K562 (cell line): ENCODE results near the gene SERGEF. TPM values are rescaled to one million over a fixed set of nuclear protein-coding genes. Genes with fewer than 3 reads are reported as not detected.

ENCODE experiments used
- ATAC-seq: fragments of 200-7000 bp; cut with Tn5 transposase; 3 replicates; pipeline ENCODE4 v1.9.1; 2020; ENCODE audit warnings: moderate library complexity
- BruUV-seq: library from RNA; stranded (reverse); fragments of 400-500 nt; replicated peaks from 2 replicates; lab custom pipeline; 2021; lab: Mats Ljungman, UMichigan
- CTCF ChIA-PET: fragments of 300-600 bp; formaldehyde crosslinking; extraction: SDS; loops from one replicate; lab custom pipeline; 2021; ENCODE audit warnings: low intra/inter-chr PET ratio; lab: Yijun Ruan, JAX
- POLR2A ChIA-PET: fragments of 300-600, 350-650 bp; sonication (Branson Sonifier 250); formaldehyde crosslinking; extraction: SDS; loops from one replicate; lab custom pipeline; 2021; ENCODE audit warnings: antibody characterized with exemption, inconsistent platforms; lab: Yijun Ruan, JAX
- DNase-seq, 4 experiments: peaks; one replicate each; pipeline versions ENCODE4 v3.0.0 to v3.0.0-alpha.2; 2011 to 2018; ENCODE audit warnings: low spot score in 3 of 4, mixed read lengths in 3 of 4; ENCODE audit errors: extremely low read depth in 1 of 4
- FAIRE-seq: peaks from 2 replicates; lab custom pipeline; 2011; peaks lifted over from hg19 to GRCh38; lab: Jason Lieb, UNC
- H2AFZ ChIP-seq: 2 replicates; pipeline ENCODE4 v1.6.0; 2011; ENCODE audit warnings: low read depth, low read length, control low read depth, inconsistent platforms
- H3K27ac ChIP-seq: fragments of 200-600 bp; 3 replicates; pipeline ENCODE4 v1.8.0; 2011; ENCODE audit warnings: low read depth, mild to moderate bottlenecking, control low read depth, inconsistent platforms, low read length, moderate library complexity, mixed read lengths; ENCODE audit errors: extremely low read depth
- H3K27me3 ChIP-seq, 2 experiments: fragments of 300-600 bp in 1 of 2; 2 replicates in 1 of 2; 3 replicates in 1 of 2; pipeline versions ENCODE4 v1.6.0 to v1.8.0; 2011; ENCODE audit warnings: inconsistent platforms in 2 of 2, low read length in 2 of 2, mild to moderate bottlenecking in 1 of 2, mixed read lengths in 1 of 2, moderate library complexity in 1 of 2; ENCODE audit not compliant: control insufficient read depth in 2 of 2, insufficient read depth in 2 of 2
- H3K36me3 ChIP-seq: fragments of 300-600 bp; 3 replicates; pipeline ENCODE4 v1.8.0; 2011; ENCODE audit warnings: mild to moderate bottlenecking, low read length, inconsistent platforms; ENCODE audit not compliant: control insufficient read depth, insufficient read depth
- H3K4me1 ChIP-seq, 2 experiments: fragments of 200-600 bp in 1 of 2; replicated peaks in 1 of 2; 2 replicates in 1 of 2; 3 replicates in 1 of 2; pipeline versions ENCODE4 v1.5.1 to v1.8.0; 2011; ENCODE audit warnings: inconsistent platforms in 2 of 2, low read length in 2 of 2, mild to moderate bottlenecking in 1 of 2, mixed read lengths in 1 of 2, moderate library complexity in 1 of 2; ENCODE audit not compliant: control insufficient read depth in 2 of 2, insufficient read depth in 2 of 2
- H3K4me2 ChIP-seq: 2 replicates; pipeline ENCODE4 v1.6.1; 2011; ENCODE audit warnings: low read length, control low read depth, inconsistent platforms, mixed read lengths; ENCODE audit not compliant: insufficient read depth
- H3K4me3 ChIP-seq: fragments of 200-600 bp; sonication (generic), shearing (Covaris generic); 2 replicates; pipeline ENCODE4 v1.5.1; 2016; ENCODE audit warnings: control low read depth, inconsistent platforms
- H3K79me2 ChIP-seq: fragments of 200-600 bp; 3 replicates; pipeline ENCODE4 v1.8.0; 2011; ENCODE audit warnings: low read length, inconsistent platforms; ENCODE audit not compliant: control insufficient read depth, insufficient read depth
- H3K9ac ChIP-seq, 2 experiments: 2 replicates each; pipeline versions ENCODE4 v1.6.0 to v1.6.1; 2011; ENCODE audit warnings: low read depth in 2 of 2, low read length in 2 of 2, control low read depth in 1 of 2, inconsistent platforms in 1 of 2, mild to moderate bottlenecking in 1 of 2, mixed read lengths in 1 of 2; ENCODE audit not compliant: insufficient read depth in 1 of 2
- H3K9me1 ChIP-seq: one replicate; pipeline ENCODE4 v1.6.0; 2011; ENCODE audit warnings: inconsistent platforms, mild to moderate bottlenecking, low read length, moderate library complexity; ENCODE audit not compliant: control insufficient read depth, insufficient read depth
- H3K9me3 ChIP-seq: replicated peaks from 2 replicates; pipeline ENCODE4 v1.5.1; 2011; ENCODE audit warnings: low read depth, low read length, inconsistent platforms; ENCODE audit not compliant: control insufficient read depth, insufficient read depth
- H4K20me1 ChIP-seq: replicated peaks from 2 replicates; pipeline ENCODE4 v1.6.1; 2011; ENCODE audit warnings: low read length, inconsistent platforms, mixed read lengths; ENCODE audit not compliant: control insufficient read depth, insufficient read depth
- HNRNPUL1 ChIP-seq: fragments of 200-400 bp; formaldehyde crosslinking; IDR thresholded peaks from 2 replicates; pipeline ENCODE4 v1.6.1; 2017; ENCODE audit warnings: low read length
- HSF4 ChIP-seq: fragments of 250-450 bp; sonication (Bioruptor Pico); IDR thresholded peaks from 2 replicates; pipeline ENCODE4 v2.1.2; 2022; ENCODE audit warnings: mild to moderate bottlenecking, moderate library complexity, borderline replicate concordance
- NR2F6 ChIP-seq: fragments of 450-650 bp; formaldehyde crosslinking; IDR thresholded peaks from 2 replicates; pipeline ENCODE4 v1.4.0; 2020; ENCODE audit warnings: mild to moderate bottlenecking
- RFX7 ChIP-seq: fragments of 250-450 bp; sonication (Bioruptor Pico); IDR thresholded peaks from 2 replicates; pipeline ENCODE4 v1.5.1; 2021; ENCODE audit warnings: mild to moderate bottlenecking
- XRCC3 ChIP-seq: fragments of 450-650 bp; IDR thresholded peaks from 2 replicates; pipeline ENCODE4 v1.6.1; 2017; ENCODE audit warnings: mild to moderate bottlenecking, moderate library complexity
- ZC3H4 ChIP-seq: sonication (generic); formaldehyde crosslinking; IDR thresholded peaks from 2 replicates; pipeline ENCODE4 v1.9.0; 2021; ENCODE audit warnings: missing genetic modification reagents, borderline replicate concordance
- ZNF41 ChIP-seq: fragments of 250-450 bp; sonication (Bioruptor Pico); conservative IDR thresholded peaks from 2 replicates; pipeline ENCODE4 v1.4.0; 2020; ENCODE audit warnings: mild to moderate bottlenecking
- WGBS: fragments of 100-300 bp; shearing (Covaris generic); methylation state at CpG from one replicate; pipeline ENCODE4 v1.1.6; 2016; ENCODE audit warnings: low coverage, mixed read lengths; ENCODE audit not compliant: insufficient coverage; ENCODE audit errors: missing lambda C conversion rate; 5-methylcytosine and 5-hydroxymethylcytosine counted together
- in situ Hi-C: fragments of 300-500 bp; cut with MboI; formaldehyde crosslinking; loops from 4 replicates; pipeline ENCODE4 v1.15.0; 2018; ENCODE audit warnings: inconsistent platforms, mixed read lengths
- intact Hi-C: fragments of 100-400 bp; cut with micrococcal nuclease; formaldehyde crosslinking; loops from 2 replicates; pipeline ENCODE4 v1.14.2; 2022
- polyA plus RNA-seq, 8 experiments: library from polyadenylated mRNA; depleted of rRNA in 4 of 8; stranded (reverse) in 5 of 8; unstranded in 3 of 8; fragments of >200 nt; fragmentation: Nextera tagmentation in 2 of 8; fragmentation: Illumina TruSeq in 1 of 8; extraction: Ambion mirVana in 2 of 8; extraction: Trizol in 1 of 8; gene quantifications; 2 replicates each; pipeline versions ENCODE4 v1.2.1 to v1.2.3, GENCODE V29; 2011 to 2014; ENCODE audit warnings: inconsistent platforms in 1 of 8, missing spikeins in 1 of 8
- total RNA-seq, 7 experiments: library from RNA; depleted of rRNA in 6 of 7; stranded (reverse); fragments of >200 nt in 6 of 7; fragmentation: Illumina TruSeq in 2 of 7; extraction: Trizol in 2 of 7; gene quantifications; 2 replicates each; pipeline versions ENCODE4 v1.2.1 to v1.2.3, GENCODE V29; 2011 to 2021; ENCODE audit warnings: low replicate concordance in 1 of 7
- TF ChIP-seq, protein P1 (sequence below): IDR thresholded peaks from 2 replicates; pipeline ENCODE4 v1.6.1; 2014; ENCODE audit warnings: antibody characterized with exemption
- TF ChIP-seq, protein P2 (sequence below): sonication (generic); IDR thresholded peaks from 2 replicates; pipeline ENCODE4 v1.6.1; 2016

The SERGEF gene
- total and polyA plus RNA-seq, 9 of the 15 experiments (the other 6 are each of a cell fraction or from before 2014, with no cell fraction given): 10.2 to 28.0 (median 19.9) TPM

DNA sequence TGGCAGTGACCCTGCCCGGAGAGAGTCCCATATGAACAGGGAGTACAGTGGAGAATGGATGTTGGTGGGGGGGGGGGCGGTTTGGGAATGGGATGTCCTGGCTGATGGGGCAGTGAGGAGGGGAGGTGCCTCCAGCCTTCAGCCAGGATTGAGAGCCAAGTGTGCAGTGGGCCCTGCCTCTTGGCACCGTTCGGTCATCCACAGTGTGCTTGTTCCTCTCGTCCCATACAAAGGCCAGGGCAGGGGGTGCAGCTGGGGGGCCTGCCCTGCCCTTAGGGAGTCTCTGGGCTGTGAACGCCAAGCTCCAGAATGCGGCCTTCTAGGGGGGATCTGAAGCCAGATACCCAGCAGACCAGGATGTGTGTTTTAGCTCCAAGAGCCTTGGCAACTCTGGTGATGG is 244.3 kb downstream of the SERGEF start:
- POLR2A ChIA-PET: interaction anchor here (0.5 to 1.0 kb wide), 3 partner anchors 18 to 45 kb away, joined by 3 to 4 read pairs (median 4); no protein-coding TSS in a partner anchor
- no peak for FAIRE-seq

More for the DNA sequence above, 244.3 kb downstream of the SERGEF start:
- Histone ChIP-seq H3K4me3 (no peak overlapping the region), H3K9me1 (no peaks in the 10 kb centered on the region), H3K36me3 (no peaks in the 10 kb centered on the region), H3K4me2 (no peak overlapping the region), H3K27ac (no peak overlapping the region), H3K27me3 (peaks cover 15 to 43% of the 10 kb centered on the region in 2 experiments; a peak in 4 of 5 replicates), H2AFZ (no peak overlapping the region), H3K79me2 (no peaks in the 10 kb centered on the region), H3K9me3 (no peaks in the 10 kb centered on the region), H3K9ac (no peak overlapping the region), H4K20me1 (peaks cover 8% of the 10 kb centered on the region; the same call in 1 of the 2 replicates), H3K4me1 (peaks cover 4 to 16% of the 10 kb centered on the region in 2 experiments; a peak in 3 of 5 replicates)
- no peak for ATAC-seq
- TF ChIP-seq HNRNPUL1 (no peak), XRCC3 (no peak), ZC3H4 (CRISPR knock-in tag) (no peak), NR2F6 (CRISPR knock-in tag) (no peak), ZNF41 (CRISPR knock-in tag) (no peak), RFX7 (CRISPR knock-in tag) (no peak), HSF4 (CRISPR knock-in tag) (no peak)
- TF ChIP-seq, protein P1, sequence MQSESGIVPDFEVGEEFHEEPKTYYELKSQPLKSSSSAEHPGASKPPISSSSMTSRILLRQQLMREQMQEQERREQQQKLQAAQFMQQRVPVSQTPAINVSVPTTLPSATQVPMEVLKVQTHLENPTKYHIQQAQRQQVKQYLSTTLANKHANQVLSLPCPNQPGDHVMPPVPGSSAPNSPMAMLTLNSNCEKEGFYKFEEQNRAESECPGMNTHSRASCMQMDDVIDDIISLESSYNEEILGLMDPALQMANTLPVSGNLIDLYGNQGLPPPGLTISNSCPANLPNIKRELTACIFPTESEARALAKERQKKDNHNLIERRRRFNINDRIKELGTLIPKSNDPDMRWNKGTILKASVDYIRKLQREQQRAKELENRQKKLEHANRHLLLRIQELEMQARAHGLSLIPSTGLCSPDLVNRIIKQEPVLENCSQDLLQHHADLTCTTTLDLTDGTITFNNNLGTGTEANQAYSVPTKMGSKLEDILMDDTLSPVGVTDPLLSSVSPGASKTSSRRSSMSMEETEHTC: no peak
- TF ChIP-seq, protein P2, sequence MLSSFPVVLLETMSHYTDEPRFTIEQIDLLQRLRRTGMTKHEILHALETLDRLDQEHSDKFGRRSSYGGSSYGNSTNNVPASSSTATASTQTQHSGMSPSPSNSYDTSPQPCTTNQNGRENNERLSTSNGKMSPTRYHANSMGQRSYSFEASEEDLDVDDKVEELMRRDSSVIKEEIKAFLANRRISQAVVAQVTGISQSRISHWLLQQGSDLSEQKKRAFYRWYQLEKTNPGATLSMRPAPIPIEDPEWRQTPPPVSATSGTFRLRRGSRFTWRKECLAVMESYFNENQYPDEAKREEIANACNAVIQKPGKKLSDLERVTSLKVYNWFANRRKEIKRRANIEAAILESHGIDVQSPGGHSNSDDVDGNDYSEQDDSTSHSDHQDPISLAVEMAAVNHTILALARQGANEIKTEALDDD: no peak
- no TSS peak for BruUV-seq
- intact Hi-C loops: no loop called here
- no peak for DNase-seq
- 0% methylated on average over 6 of the region's 7 CpGs for WGBS
- CTCF ChIA-PET: interaction anchor here (0.6 kb wide), 1 partner anchor 97 kb away, joined by 3 read pairs; no protein-coding TSS in a partner anchor
- in situ Hi-C loops: loop anchor here (5.0 kb wide), 1 partner anchor 209 kb away; no protein-coding TSS in a partner anchor
